AG10803 (cell line): ENCODE data around the gene RBM38.

Source experiments
- DNase-seq: peaks from one replicate; pipeline ENCODE4 v3.0.0; 2010; ENCODE audit warnings: low read depth
- H3K4me3 ChIP-seq: 2 replicates; pipeline ENCODE4 v1.5.1; 2011; ENCODE audit warnings: mild to moderate bottlenecking, low read length, control low read depth
- CTCF ChIP-seq: conservative IDR thresholded peaks from 2 replicates; pipeline ENCODE4 v1.5.1; 2011; ENCODE audit warnings: mild to moderate bottlenecking, low read length, control low read depth, inconsistent platforms

Gene RBM38

GRCh38 chr20:57458400-57459160 lies 67.4 kb downstream of the RBM38 start:
- no peak overlapping the region for H3K4me3 ChIP-seq
- no peak for TF ChIP-seq CTCF
- peak; percentile 69 for DNase-seq
